ENCODE measurements around the gene SLC49A4. TPM values are rescaled to one million over a fixed set of nuclear protein-coding genes. Genes with fewer than 3 reads are reported as not detected.

The SLC49A4 gene
- total and polyA plus RNA-seq, 2 of the 8 experiments (the other 6 are each of a cell fraction or from before 2014, with no cell fraction given): 9.5 to 10.2 TPM

GRCh38 chr3:122890077-122890719 is 95.3 kb downstream of the SLC49A4 start:
- Histone ChIP-seq H3K79me1 (ENCODE audit: low read depth, low read length) (no peaks in the 10 kb centered on the region), H3K4me3 (ENCODE audit: extremely low read depth in 1 of 4, insufficient read depth in 2 of 4, low read depth in 3 of 4, low read length in 4 of 4) (no peak overlapping the region; a peak in 1 of 8 replicates), H2BK20ac (ENCODE audit: low read length) (peak overlapping the region; percentile 98), H4K91ac (replicated peaks; ENCODE audit: insufficient read length, low read length) (peak overlapping the region; percentile 69), H3K4me1 (replicated peaks in 1 of 4; ENCODE audit: control insufficient read depth in 3 of 4, insufficient read depth in 4 of 4, low read length in 3 of 4) (peaks cover 3 to 14% (median 9%) of the 10 kb centered on the region in 4 experiments; a peak in 6 of 7 replicates), H3K9ac (replicated peaks in 1 of 4; ENCODE audit: extremely low read depth in 1 of 4, low read depth in 3 of 4, low read length in 3 of 4) (no peak overlapping the region), H3K9me3 (ENCODE audit: insufficient read depth in 2 of 2, low read depth in 1 of 2, low read length in 1 of 2) (no peaks in the 10 kb centered on the region), H3K79me2 (ENCODE audit: control insufficient read depth in 1 of 2, insufficient read depth in 2 of 2, low read length in 2 of 2) (no peaks in the 10 kb centered on the region), H3K23me2 (ENCODE audit: low read depth, low read length) (no peaks in the 10 kb centered on the region), H3K56ac (replicated peaks; ENCODE audit: insufficient read length, low read depth, low read length) (no peak overlapping the region), H3K36me3 (ENCODE audit: control insufficient read depth in 2 of 4, insufficient read depth in 4 of 4, low read length in 3 of 4) (no peaks in the 10 kb centered on the region), H2BK120ac (replicated peaks; ENCODE audit: low read depth, low read length) (peak overlapping the region; percentile 58), H2AFZ (ENCODE audit: low read length) (peak overlapping the region; percentile 62), H2BK5ac (ENCODE audit: low read depth, low read length) (peak overlapping the region; percentile 66; the same call in 1 of the 2 replicates), H2BK12ac (ENCODE audit: low read depth, low read length) (no peak overlapping the region), H4K8ac (ENCODE audit: extremely low read depth, insufficient read depth, low read length) (no peak overlapping the region), H4K5ac (ENCODE audit: insufficient read length, low read depth, low read length) (no peak overlapping the region), H3K4me2 (ENCODE audit: insufficient read depth in 1 of 2, low read depth in 2 of 2, low read length in 2 of 2) (peak overlapping the region in 1 of 2 experiments; percentile 9; a peak in 2 of 4 replicates), H2BK15ac (ENCODE audit: low read length) (no peak overlapping the region), H3K14ac (ENCODE audit: insufficient read length) (no peak overlapping the region), H3K27ac (ENCODE audit: low read depth, low read length) (no peak overlapping the region), H2AK5ac (ENCODE audit: low read depth, low read length) (no peak overlapping the region), H3K27me3 (replicated peaks in 1 of 4; ENCODE audit: control insufficient read depth in 3 of 4, extremely low read depth in 1 of 4, insufficient read depth in 3 of 4, low read length in 3 of 4) (no peaks in the 10 kb centered on the region), H4K20me1 (replicated peaks in 1 of 2; ENCODE audit: control insufficient read depth in 1 of 2, insufficient read depth in 2 of 2, low read length in 2 of 2) (no peaks in the 10 kb centered on the region), H3K23ac (ENCODE audit: insufficient read length) (no peak overlapping the region), H3K4ac (replicated peaks; ENCODE audit: insufficient read length, low read depth, low read length) (peak overlapping the region; percentile 24), H3K18ac (ENCODE audit: extremely low read depth, low read length) (peak overlapping the region; percentile 91; the same call in 1 of the 2 replicates)
- ChIA-PET POLR2A (ENCODE audit: partially characterized antibody) (interaction anchor here (0.6 to 1.5 kb wide), 4 partner anchors 8 to 129 kb away, joined by 3 to 4 read pairs (median 3); no protein-coding TSS in a partner anchor), CTCF (ENCODE audit: partially characterized antibody) (interaction anchor here (0.7 to 2.3 kb wide), 11 partner anchors 8 to 406 kb away, joined by 3 to 10 read pairs (median 4); no protein-coding TSS in a partner anchor)
- 52% methylated on average over 6 of the region's 6 CpGs; no CpG with 5 or more reads in 1 of the 2 experiments for whole genome bisulfite sequencing, 2 experiments (ENCODE audit: extremely low coverage in 1 of 2, insufficient coverage in 1 of 2, insufficient read length in 1 of 2, insufficient replicate concordance in 2 of 2, low coverage in 1 of 2, low lambda C conversion rate in 2 of 2, missing lambda C conversion rate in 1 of 2)
- FAIRE-seq (peak; percentile 74), DNase-seq (ENCODE audit: low read depth in 1 of 2, low spot score in 2 of 2) (peak; percentile 43 to 61)
- no peak for TF ChIP-seq CBX8 (IDR thresholded peaks at IDR 0.05; ENCODE audit: borderline replicate concordance, low read depth, low read length)
- TF ChIP-seq, protein P1, sequence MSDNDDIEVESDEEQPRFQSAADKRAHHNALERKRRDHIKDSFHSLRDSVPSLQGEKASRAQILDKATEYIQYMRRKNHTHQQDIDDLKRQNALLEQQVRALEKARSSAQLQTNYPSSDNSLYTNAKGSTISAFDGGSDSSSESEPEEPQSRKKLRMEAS (IDR thresholded peaks at IDR 0.05): 0 out of 2 replicates have a peak, but pooled peaks have one; percentile 12
- TF ChIP-seq GTF2F1 (IDR thresholded peaks at IDR 0.05; ENCODE audit: borderline replicate concordance, low read depth, low read length): no peak
- TF ChIP-seq E2F6 (IDR thresholded peaks at IDR 0.05): peak; percentile 26; the same call in 1 of the 2 replicates
- peak; percentile 43; the same call in 1 of the 2 replicates for TF ChIP-seq SP1 (IDR thresholded peaks at IDR 0.05; ENCODE audit: low read depth, low read length)
- TF ChIP-seq NANOG (IDR thresholded peaks at IDR 0.05; ENCODE audit: insufficient read depth, low read depth, low read length, poor library complexity, severe bottlenecking): no peak
- peak in 1 of 2 experiments; percentile 42; a peak in 1 of 3 replicates for TF ChIP-seq POLR2A (IDR thresholded peaks at IDR 0.05; ENCODE audit: control extremely low read depth in 1 of 2, low read depth in 2 of 2, low read length in 2 of 2)
- no peak for TF ChIP-seq CEBPB (IDR thresholded peaks at IDR 0.05; ENCODE audit: low read depth, low read length)
- TF ChIP-seq CREB1 (IDR thresholded peaks at IDR 0.05): no peak

Data from H1 (cell line).